Left lobe of liver (tissue), 2 donors: ENCODE results near the gene GABRG3. TPM values are rescaled to one million over a fixed set of nuclear protein-coding genes. Genes with fewer than 3 reads are reported as not detected.

Experiments
- ATAC-seq: fragments of 200-7000 bp; cut with Tn5 transposase; one replicate; pipeline ENCODE4 v1.9.1; 2020; ENCODE audit warnings: mild to moderate bottlenecking, moderate library complexity
- DNase-seq: peaks from one replicate; pipeline ENCODE4 v3.0.0-alpha.2; 2020; ENCODE audit warnings: low spot score
- total RNA-seq: library from RNA; stranded (reverse); gene quantifications from one replicate; pipeline ENCODE4 v1.2.1, GENCODE V29; 2021
- donor health status: DM: no; HTN: no; CAD: no; lungs with moderate emphysema.
- donor health status: DM: no; HTN: yes; CAD: no.

GABRG3 gene
- total RNA-seq, 1 donor from 2014 or later: 0.03 TPM

DNA sequence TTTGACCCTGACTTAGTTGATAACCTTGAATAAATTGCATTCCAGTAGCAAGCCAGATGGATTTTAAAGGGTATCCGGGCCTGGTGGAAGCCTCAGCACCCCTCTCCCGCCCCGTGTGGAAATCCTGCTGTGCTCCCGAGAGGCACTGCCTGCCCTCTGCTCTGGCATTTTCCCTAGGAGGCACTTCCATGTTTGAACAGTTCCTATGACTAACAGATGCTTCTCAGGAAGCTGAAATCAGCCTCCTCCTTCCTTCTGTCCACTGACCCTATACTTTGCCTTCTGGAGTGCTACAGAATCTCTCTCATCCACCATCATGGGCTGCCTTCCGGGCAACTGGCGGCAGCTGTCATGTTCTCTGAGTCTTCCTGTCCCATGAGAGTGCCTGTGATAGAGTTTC, 90.8 kb downstream of the GABRG3 start:
- no peak for DNase-seq
- ATAC-seq: no peak

DNA sequence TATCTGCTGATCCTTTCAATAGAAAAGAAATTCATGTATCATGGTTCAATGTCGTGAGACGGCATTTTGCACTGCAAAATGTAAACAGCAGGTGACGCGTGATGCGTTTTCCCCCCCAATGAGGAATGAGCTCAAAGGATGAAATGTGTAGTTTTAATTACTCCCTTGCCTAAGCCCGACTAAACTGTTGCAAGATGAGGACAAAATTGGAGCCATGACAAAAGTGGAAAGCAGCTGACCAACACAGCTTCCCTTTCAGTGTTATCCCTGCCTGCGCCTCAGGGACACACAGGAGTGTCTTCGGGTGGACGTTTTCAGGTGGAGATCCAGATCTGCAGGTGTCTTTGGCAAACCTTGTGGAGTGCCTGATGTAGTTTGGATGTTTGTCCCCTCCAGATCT, 92.0 kb downstream of the GABRG3 start:
- no peak for ATAC-seq
- DNase-seq: no peak

DNA sequence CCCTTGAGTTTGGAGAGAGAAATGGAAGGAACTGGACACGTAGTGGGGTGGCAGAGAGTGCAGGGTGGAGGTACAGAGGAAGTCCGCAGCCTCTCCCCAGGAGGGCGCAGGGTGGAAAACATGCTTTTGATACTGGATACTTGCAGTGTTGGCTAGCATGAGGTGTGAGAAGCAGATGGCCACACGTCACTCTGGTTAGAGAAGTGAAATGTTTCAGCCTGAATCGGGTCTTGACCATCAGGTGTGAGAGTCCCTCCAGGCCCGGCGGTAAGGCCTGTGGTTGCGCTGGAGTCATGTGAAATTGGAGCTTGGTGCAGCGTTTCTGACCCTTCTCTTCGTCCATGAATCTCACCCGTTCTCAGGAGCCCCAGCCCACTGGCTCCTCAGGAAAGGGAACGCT, 93.1 kb downstream of the GABRG3 start:
- no peak for ATAC-seq
- no peak for DNase-seq

DNA sequence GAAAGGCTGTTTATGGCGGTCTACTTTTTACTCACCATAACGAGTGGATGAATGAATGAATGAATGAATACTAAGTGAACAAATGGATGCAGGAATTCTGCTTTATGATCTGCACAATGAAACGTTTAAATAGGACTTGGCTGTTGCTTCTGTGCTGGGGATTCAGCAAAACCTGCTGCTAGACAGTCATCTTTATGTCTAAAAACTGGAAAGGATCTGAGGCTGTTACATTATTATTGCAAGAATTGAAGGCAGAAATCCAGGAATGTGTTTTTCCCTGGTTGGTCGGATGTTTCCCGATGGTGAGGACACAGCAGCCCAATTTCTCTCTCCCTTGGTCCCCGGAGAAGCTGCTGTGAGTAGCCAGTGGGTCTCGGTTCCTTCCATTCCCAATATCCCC, 94.2 kb downstream of the GABRG3 start:
- no peak for ATAC-seq
- DNase-seq: no peak

DNA sequence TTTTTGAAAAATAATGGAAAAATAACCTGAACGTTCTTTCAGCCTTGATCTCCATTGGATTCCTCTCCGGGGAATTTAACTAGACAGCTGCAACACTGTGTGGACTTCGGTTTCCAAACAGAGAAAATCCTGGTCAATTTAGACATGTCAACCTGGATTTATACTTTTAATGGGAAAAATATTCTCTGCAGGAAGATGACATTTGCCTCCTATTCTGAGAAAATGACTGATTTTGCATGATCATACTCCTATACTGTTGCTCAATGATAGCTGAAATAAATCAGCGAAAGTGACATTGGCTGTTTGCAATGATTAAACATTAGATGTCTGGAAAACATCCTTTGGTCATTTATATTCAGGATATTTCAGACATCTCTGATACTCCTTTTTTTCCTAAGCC, 94.8 kb downstream of the GABRG3 start:
- DNase-seq (no peak), ATAC-seq (no peak)

DNA sequence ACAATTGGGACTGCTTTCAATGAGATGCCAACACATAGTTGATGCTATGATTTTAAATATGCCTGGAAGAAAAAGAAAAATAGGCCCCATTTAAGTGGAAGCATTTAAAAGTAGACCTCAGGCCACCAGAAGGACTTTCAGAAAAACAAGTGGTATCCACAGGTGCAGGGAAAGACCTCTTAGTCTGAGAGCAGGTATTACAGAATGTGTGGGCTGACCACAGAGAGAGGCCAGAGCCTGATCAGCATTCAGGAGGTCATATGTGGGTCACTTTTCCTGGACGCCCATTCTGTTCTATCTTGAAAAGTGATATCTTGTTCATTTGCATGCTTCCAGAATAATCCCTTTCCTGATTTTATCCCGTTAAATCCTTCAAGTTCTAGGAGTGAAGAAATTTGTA, 95.5 kb downstream of the GABRG3 start:
- DNase-seq (no peak), ATAC-seq (no peak)

DNA sequence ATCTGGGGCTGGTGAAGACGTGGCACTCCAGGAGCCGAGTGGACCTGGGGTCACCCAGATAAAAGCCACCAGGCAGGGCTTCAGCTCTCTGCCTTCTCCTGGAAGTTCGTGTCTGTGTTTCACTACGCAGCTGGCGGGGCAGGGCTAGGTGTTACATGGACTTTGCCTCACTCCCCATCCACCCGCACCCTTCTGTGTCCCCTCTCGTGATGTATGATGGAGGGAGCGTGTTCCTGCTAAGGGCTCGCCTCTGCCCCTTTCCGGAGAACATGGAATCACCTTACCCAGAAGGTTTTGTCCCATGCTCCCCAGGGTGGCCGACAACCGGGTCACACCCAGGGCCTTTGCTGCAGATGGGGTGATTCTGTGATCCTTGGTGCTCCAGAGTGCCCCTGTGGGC, 96.2 kb downstream of the GABRG3 start:
- ATAC-seq (no peak), DNase-seq (no peak)

DNA sequence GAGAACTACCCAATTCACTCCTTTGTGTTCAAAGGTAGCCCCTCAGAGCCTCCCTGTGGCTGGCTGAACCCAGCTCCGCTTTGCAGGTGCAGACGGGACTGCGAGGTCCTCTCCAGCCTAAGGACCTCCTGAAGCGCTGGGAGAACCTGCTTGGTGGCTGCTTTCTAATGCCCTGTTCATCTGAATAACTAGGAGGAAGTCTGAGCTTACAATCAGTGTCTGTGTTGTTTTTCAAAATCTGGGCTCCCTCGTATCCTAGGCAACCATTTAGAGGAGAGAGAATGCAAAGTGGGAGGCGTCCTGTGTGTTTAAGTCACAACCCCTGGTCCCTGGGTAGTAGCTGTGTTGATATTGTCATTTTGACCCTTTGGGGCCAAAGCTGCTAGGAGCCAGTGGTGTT, 99.9 kb downstream of the GABRG3 start:
- DNase-seq: no peak
- no peak for ATAC-seq

DNA sequence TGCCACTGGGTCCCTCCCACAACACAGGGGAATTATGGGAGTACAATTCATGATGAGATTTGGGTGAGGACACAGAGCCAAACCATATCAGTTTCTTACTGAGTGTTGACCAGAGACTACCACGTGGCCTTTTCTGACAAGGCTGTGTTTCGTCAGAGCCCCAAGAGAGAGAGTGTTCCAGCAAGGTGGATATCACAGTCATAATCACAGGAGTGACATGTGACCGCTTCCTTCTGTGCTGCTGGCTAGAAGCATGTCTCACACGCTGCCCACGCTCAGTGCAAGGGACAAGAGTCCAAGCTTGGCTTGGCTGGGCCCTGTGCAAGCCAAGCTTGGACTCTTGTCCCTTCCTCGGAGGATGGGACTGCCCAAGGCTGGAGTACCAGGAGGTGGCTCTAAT, 103.2 kb downstream of the GABRG3 start:
- no peak for DNase-seq
- no peak for ATAC-seq

DNA sequence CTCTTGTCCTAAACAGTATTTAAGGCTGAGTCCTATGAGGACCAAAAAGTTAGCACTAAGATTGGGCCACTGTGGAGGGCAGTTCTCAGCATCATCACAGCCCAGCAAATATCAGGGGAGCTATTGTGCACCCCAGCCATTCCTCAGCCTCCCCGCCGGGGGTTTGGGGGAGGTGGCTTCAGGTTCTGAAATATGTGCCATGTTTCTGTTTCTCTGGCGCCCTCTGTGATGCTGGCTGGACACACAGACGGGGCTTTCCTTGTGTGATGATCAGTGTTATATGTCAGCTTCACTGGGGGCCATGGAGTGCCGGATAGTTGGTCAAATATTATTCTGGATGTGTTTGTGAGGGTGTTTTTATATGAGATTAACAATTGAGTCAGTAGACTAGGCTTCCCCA, 106.8 kb downstream of the GABRG3 start:
- ATAC-seq (no peak), DNase-seq (no peak)

DNA sequence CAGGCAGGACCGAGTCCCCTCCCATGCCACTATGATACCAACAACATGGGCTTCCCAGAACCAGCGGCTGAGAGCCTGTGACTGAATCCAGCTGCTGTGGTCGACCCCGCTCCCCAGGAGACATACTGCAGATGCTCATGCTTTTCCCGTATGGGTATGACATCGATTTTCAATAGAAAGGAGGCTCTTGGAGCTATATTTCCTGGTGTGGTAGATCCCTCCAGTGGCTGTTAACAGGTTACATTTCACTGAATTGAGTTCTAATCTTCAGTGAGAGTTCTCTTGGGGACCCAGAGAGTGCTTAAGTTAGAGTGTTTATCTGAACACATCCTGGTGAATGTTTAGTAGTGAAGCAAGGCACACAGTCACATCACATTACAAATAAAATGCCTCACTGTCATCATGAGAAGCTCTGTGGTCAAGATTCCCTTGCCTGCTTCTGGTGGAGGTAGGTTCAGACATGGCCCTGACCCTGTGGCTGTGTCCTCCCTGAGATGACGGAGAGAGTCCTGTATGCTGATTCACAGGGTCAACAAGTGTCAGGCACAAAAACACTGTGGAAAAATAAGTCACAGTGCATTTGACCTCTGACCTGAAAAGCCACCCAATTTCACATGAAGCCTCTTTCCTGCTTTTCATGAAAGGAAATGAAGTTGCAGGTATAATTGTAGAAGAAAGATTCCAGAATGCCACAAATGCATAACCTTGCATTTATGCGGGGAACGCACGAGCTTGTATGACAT, 110.9 kb downstream of the GABRG3 start:
- ATAC-seq (no peak), DNase-seq (no peak)

DNA sequence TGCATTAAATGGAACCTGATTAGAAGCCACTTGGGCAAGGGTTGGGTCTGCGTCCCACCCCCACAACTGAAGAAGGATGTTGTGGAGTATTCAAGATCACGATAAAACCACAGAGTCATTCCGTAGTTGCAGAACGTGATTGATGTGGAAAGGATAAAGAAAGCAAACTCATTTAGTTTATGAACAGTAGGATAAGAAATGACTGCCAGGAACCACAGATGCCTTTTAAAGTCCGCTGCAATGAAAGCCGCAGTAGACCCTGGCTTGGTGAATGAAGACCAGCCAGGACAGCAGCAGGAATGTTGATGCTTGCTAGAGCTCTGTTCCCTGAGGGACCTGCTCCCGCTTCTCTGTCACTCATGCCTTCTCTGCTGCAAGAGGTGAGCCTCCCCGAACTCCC, 111.5 kb downstream of the GABRG3 start:
- no peak for DNase-seq
- ATAC-seq: no peak

DNA sequence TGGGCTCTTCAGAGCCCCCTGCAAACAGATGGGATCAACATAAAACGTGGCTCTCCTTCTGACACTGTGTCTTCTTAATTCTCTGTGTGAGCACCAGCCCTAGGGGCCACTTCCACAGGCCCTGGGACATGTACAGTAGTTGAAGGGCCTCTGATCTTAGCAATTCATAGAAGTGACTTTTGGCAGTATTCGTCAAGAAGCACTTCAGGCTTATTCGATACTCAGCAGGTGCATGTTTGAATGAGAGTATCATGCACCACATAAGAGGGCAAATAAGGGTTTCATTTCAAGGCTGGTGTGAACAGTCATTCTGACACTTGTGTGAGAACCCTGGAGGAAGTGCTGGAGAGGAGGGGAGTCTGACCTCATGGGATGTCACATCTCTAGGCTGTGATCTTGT, 113.9 kb downstream of the GABRG3 start:
- DNase-seq: no peak
- ATAC-seq: no peak

DNA sequence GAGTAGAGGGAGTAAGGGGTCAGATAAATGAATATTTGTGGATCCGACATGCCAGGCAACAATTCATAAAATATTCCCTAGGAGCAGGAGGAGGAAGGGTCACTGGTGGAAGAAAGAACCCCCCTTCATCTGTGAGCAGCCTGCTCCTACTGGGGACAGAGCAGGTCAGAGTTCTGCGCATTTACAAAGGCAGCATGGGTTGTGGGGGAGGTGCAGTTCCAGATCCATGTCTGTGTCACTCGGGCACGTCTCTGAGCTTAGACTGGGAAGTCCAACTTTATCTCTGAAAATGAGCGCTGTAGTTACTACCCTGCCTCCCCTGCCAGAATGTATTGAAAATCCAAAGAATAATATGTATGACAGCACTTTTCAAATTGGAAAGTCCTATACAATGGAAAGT, 115.2 kb downstream of the GABRG3 start:
- no peak for ATAC-seq

DNA sequence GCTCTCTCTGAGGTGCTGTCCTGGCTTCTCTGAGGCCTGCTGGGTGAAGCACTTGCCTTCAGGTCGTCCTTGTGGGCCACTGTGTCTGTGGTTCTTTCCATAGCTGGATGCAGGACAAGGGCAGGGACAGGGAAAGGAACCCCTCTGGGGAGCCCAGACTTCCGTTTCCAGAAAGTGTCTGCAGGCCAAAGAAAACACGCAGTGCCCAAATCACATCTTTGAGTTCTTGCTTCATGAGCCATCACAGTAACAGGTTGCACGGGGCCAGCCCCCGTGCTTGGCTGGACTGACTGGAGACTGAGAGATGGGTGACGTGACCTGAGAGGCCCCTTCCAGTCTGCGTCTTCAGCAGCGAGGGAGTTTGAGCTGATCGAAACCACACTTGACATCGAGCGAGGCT, 115.8 kb downstream of the GABRG3 start:
- DNase-seq: no peak

More for the DNA sequence above, 115.2 kb downstream of the GABRG3 start:
- no peak for DNase-seq

DNA sequence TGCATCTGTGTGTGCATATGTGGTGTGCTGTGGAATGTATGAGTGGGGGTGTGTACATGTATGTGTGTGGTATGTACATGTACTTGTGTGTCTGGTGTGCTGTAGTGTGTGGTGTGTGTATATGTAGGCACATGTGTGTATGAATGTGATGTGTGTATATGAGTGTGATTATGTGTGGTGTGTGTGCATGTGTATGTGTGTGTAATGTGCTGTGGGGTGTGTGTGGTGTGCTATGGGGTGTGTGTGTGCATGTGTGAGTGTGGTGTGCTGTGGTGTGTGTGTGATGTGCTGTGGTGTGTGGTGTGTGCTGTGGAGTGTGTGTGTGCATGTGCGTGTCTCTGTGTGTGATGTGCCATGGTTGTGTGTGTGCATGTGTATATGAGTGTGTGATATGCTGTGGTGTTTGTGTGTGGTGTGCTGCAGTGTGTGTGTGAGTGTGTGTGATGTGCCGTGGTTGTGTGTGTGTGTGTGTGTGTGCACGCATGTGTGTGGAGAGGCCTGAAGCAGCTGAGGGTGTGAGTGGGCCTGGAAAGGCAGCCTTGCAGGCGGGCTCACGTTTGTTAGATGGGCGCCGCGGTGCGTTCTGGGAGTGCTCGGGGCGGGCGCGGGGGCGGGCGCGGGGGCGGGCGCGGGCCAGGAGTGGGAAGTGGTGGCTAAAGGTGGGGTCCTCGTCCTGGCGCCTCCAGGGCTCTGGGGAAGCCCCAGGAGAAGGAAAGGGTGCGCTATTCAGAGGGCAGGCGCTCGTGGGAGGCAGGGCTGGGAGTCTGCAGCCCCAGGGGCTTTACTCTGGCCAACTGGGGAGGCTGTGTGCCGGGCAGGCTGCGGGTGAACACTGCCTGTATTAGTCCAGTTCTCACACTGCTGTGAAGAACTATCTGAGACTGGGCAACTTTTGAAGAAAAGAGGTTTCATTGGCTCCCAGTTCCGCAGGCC, 116.9 kb downstream of the GABRG3 start:
- no peak for ATAC-seq

More for the DNA sequence above, 115.8 kb downstream of the GABRG3 start:
- ATAC-seq: no peak

DNA sequence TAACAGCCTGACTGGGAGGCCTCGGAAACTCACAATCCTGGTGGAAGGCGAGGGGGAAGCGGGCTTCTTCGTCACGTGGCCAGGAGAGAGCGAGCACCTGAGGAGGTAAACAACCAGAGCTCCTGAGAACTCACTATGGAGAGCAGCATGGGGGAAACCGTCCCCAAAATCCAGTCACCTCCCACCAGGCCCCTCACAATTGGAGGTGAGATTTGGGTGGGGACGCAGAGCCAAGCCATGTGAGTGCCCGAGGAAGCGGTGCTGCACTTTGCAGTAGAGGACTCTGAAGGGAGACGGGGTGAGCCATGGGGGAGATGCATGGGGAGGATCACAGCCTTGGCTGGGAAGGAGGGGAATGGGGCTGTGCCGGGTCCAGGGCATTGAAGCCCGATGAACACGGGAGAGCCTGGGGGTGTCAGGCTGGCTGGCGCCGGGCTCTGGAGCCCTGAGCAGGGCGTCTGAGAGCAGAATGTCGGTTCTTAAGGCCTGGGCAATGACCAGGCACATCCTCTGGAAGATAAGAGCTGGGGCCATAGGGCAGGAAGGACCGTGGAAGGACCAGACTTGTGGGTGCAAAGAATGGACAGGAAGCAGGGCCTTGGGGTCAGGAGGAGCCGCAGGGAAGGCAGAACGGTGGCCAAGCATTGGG, 117.7 kb downstream of the GABRG3 start:
- DNase-seq: no peak
- ATAC-seq: no peak

More for the DNA sequence above, 116.9 kb downstream of the GABRG3 start:
- no peak for DNase-seq

DNA sequence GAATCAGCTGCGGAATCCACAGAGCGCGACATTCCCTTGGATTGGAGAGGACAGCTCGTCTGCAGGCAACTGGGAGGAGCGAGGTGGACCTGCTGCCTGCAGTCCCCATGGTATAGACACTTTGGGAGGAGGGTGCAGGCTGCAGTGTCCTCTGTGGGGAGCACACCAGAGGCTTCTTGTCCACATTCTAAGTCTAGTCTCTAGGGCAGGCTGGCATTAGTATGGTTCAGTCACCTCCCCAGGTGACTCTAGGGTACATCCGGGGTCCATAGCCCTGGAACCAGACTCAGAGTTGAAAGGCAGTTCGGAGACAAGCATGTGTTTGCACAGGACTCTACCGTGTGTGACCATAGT, 118.2 kb downstream of the GABRG3 start:
- ATAC-seq: no peak
- DNase-seq: no peak

DNA sequence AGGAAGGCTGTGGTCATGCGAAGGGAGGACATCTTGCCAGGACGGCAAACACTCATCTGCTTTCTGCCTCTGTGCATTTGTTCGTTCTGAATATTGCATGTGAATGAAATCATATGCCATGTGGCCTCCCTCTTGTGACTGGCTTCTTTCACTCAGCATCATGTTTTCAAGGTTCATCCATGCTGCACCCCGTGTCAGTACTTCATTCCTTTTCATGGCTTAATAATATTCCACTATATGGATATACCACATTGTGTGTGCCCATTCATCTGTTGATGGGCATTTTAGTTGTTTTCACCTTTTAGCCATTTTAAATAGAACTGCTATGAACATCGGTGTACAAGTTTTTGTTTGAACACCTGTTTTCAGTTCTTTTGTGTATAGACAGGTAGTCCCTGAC, 118.7 kb downstream of the GABRG3 start:
- no peak for DNase-seq
- no peak for ATAC-seq

DNA sequence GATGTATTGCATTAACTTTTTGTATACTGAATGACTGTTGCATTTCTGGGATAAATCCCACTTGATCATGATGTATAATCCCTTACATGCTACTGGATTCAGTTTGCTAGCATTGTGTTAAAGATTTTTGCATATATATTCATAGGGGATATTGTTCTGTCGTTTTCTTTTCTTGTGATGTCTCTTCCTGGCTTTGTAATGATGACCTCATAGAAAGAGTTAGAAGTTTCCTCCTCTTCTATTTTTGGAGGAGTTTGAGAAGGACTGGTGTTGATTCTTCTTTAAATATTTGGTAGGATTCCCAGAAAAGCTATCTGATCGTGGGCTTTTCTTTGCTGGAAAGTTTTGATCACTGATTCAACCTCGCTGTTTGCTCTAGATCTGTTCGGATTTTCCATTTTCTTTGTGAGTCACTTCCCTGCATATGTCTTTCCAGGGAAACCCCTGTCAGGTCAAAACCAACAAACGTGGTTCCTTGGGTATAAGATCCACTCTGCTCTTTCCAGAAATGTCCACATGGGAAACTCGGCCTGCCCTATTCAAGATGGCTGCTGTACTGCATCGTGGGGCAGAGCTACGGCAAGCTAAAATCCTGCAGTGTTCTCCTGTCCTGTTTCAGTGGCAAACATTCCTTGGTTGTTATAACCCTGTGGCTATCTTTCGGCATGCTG, 120.4 kb downstream of the GABRG3 start:
- ATAC-seq (no peak), DNase-seq (no peak)

DNA sequence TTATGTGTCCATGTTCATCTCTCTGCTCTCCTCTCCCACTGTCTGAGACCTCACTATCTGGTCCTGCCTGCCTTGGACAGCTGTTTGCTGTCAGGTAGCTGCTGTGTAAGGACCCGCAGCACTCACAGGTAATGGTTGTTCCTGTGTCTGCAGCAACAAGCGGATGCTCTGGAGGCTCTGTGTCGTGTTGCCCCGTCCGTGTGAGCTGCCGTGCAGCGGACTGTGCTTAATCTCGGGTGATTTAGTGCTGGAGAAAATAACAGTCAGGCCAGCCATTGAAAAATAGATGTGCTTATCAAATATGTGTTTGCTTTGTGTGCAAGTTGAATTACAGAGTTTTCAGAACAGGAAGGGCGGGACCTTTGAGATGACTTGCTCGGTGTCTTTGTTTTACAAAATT, 121.4 kb downstream of the GABRG3 start:
- ATAC-seq: no peak
- DNase-seq: no peak
